GM10248 (cell line): ENCODE results near the gene NUP93.

ENCODE experiments used
- CTCF ChIA-PET: fragments of 300-600 bp; sonication (Branson Sonifier 250); formaldehyde crosslinking; extraction: SDS; loops from one replicate; lab custom pipeline; 2021; ENCODE audit warnings: antibody characterized with exemption; lab: Yijun Ruan, JAX
- POLR2A ChIA-PET: fragments of 350-650 bp; sonication (Branson Sonifier 250); formaldehyde crosslinking; extraction: SDS; loops from one replicate; lab custom pipeline; 2020; ENCODE audit warnings: antibody characterized with exemption; lab: Yijun Ruan, JAX
- DNase-seq: peaks from one replicate; pipeline ENCODE4 v3.0.0; 2012; ENCODE audit errors: extremely low spot score
- TF ChIP-seq, protein P1 (sequence below): IDR thresholded peaks from 2 replicates; pipeline ENCODE4 v1.5.1; 2012; ENCODE audit warnings: mild to moderate bottlenecking, low read depth; ENCODE audit errors: extremely low read depth, missing control alignments, control extremely low read depth

NUP93 gene

DNA sequence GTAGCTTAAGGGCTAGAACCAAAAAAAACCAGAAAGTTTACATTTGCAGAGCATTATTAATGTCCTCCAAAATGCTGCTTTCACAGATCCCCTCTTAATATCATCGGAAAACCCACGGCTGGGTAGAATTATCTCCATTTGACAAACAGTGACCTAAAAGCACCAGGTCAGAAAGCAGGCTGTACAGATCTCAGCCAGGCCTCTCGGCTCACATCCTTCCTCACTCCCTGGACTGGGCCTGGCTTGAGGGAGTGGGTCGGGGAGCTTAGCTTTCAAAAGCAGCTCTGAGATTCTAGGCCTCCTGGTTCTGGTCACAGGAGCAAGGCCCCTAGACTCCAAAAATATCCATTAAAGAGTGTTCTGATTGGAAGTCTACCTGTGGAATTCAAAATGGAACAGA is 126.0 kb downstream of the NUP93 start:
- no peak for DNase-seq
- POLR2A ChIA-PET: no interaction called here
- TF ChIP-seq, protein P1, sequence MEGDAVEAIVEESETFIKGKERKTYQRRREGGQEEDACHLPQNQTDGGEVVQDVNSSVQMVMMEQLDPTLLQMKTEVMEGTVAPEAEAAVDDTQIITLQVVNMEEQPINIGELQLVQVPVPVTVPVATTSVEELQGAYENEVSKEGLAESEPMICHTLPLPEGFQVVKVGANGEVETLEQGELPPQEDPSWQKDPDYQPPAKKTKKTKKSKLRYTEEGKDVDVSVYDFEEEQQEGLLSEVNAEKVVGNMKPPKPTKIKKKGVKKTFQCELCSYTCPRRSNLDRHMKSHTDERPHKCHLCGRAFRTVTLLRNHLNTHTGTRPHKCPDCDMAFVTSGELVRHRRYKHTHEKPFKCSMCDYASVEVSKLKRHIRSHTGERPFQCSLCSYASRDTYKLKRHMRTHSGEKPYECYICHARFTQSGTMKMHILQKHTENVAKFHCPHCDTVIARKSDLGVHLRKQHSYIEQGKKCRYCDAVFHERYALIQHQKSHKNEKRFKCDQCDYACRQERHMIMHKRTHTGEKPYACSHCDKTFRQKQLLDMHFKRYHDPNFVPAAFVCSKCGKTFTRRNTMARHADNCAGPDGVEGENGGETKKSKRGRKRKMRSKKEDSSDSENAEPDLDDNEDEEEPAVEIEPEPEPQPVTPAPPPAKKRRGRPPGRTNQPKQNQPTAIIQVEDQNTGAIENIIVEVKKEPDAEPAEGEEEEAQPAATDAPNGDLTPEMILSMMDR: no peak
- CTCF ChIA-PET: interaction anchor here (1.0 to 4.5 kb wide), 4 partner anchors 11 to 24 kb away, joined by 3 to 30 read pairs (median 4); partner anchors contain the start of gene SLC12A3

DNA sequence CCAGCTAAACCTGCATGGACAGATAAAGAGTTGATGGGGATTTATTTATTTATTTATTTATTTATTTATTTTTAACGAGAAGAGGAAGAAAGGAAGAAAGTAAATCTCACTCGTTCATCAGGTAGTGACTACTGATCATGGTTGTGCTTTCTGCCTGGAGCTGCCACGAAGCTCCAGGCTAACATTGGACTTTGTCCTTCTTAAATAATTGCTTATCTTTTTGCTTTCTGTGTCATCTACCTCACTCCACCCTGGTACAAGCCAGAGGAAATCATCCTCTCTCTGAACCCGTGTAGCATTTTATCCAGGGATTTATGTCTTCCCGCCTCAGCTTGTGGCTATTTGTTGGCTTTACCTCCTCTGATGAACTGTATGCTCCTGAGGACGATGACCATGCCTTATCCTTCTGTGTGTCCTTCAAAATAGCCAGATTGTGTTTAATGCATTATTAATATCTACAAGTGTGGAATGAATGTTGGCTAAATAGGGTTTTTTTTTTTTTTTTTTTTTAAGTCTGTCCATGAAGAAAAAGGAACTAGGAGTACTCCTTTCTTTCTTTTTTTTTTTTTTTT is 127.0 kb downstream of the NUP93 start:
- CTCF ChIA-PET: interaction anchor here (0.9 to 4.5 kb wide), 2 partner anchors 10 to 15 kb away, joined by 3 to 30 read pairs; partner anchors contain the start of gene SLC12A3
- TF ChIP-seq, protein P1: no peak
- no peak for DNase-seq

DNA sequence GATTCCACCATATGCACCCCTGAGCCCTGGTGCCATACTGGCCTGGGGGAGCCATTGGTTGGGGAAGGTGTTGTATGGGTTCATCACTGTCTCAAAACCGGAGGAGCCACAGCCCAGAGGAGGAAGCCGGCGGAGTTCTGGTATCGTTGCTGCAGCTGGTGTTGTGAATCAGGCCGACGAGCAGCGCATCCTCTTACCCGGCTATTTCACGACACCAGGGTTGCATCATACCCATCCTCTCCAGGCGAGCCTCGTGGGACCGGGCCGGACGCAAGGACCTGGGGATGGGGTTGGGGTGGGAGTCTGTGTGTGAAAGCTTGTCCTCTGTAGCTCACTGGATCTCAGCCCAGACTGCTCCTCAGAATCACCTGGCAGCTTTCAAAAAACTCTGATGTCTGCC is 128.4 kb downstream of the NUP93 start:
- POLR2A ChIA-PET: no interaction called here
- CTCF ChIA-PET: interaction anchor here (1.0 to 4.5 kb wide), 6 partner anchors 8 to 269 kb away, joined by 3 to 30 read pairs (median 6); partner anchors contain the start of gene SLC12A3
- DNase-seq: no peak
- TF ChIP-seq, protein P1: no peak

More for the DNA sequence above, 127.0 kb downstream of the NUP93 start:
- POLR2A ChIA-PET: no interaction called here

DNA sequence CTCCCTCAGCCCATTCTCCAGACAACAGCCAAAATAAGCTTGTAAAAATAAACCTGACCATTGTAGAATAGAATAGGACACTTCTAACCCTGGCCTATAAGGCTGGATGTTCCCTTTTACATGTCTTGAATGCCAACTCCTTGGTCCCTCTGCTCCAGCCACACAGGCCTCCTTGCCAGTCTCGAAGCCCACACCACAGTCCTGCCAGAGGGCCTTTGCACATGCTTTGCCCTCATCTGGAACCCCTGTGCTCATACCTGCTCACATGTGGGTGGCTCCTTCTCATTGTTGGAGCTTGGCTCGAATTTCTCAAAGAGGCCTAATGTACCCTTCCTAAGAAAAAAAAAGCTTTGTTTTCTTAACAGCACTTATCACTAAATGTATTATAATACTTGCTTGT is 129.7 kb downstream of the NUP93 start:
- DNase-seq: no peak
- TF ChIP-seq, protein P1: no peak
- ChIA-PET POLR2A (no interaction called here), CTCF (interaction anchor here (1.4 to 4.5 kb wide), 6 partner anchors 7 to 115 kb away, joined by 3 to 30 read pairs (median 6); partner anchors contain the start of gene SLC12A3)

DNA sequence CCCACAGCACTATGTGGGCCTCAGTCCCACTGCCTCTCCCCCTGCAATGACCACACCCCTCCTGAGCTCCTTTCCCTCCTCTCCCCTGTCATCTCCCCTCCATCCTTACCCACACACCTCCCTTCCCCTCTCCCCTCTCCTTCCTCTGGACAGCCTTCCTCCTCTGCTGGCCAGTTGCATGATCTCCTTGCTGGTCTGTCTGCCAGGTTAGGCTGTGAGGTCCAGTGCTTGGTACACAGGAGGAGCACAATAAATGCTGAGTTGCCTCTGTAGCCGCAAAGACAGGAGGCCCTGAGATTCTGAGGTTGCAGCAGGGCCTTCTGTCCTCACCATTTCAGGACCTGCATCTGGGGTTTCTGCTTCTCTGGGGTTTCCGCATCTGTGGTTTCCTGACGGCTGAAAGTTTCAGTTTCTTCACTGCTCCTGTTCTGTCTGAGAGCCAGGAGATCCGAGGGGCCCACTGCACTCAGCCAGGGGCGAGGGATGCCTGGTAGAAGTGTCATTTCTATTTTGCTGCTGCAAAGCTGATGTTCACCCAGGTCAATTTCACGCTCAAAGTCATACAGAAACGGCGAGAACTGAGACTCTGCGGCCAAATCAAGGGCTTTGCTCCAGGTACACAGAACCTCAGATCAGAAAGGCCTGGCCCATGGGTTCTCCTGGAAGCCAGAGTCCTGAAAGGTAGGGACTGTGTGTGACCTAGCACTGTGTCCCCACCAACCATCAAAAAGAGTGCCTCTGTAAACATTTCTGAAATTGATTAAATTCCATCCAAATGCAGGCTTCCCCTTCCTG is 130.5 kb downstream of the NUP93 start:
- peak; percentile 80 for DNase-seq
- TF ChIP-seq, protein P1: no peak
- CTCF ChIA-PET: interaction anchor here (1.3 to 3.1 kb wide), 5 partner anchors 9 to 110 kb away, joined by 3 to 14 read pairs (median 5); no protein-coding TSS in a partner anchor
- POLR2A ChIA-PET: interaction anchor here (1.2 kb wide), 1 partner anchor 71 kb away, joined by 5 read pairs; the partner anchor contains the start of gene HERPUD1

DNA sequence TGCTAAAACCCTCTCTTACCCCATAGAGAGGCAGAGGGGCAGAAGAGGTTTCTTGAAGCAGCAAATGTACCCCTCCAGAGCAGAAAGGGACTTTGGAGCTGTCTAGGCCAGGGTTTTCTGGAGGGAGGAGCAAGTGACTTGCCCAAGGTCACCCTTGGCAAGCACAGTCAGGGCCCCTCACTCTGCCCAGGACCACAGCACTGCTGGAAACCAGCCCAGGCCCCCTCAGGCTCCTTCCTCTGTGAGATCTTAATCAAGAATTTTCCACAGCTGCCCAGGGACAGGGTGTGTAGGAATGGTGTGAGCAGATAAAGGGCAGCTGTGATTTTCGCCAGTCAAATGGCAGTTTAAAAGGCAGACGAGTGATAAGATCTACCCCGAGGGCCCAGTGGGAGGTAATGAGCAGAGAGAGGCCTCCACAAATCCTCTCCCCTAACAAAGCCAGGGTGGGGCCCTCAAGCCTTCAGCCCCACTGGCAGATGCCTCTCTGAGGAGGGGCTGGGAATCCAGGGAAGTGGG is 131.2 kb downstream of the NUP93 start:
- CTCF ChIA-PET: interaction anchor here (1.3 to 3.1 kb wide), 3 partner anchors 8 to 109 kb away, joined by 3 to 14 read pairs (median 3); no protein-coding TSS in a partner anchor
- POLR2A ChIA-PET: interaction anchor here (1.2 kb wide), 1 partner anchor 70 kb away, joined by 5 read pairs; the partner anchor contains the start of gene HERPUD1
- DNase-seq: peak; percentile 22
- TF ChIP-seq, protein P1: no peak
